K562 (cell line): ENCODE data around the gene ACO2. TPM values are rescaled to one million over a fixed set of nuclear protein-coding genes. Genes with fewer than 3 reads are reported as not detected.

Experiments used
- ATAC-seq: fragments of 200-7000 bp; cut with Tn5 transposase; 3 replicates; pipeline ENCODE4 v1.9.1; 2020; ENCODE audit warnings: moderate library complexity
- BruUV-seq: library from RNA; stranded (reverse); fragments of 400-500 nt; replicated peaks from 2 replicates; lab custom pipeline; 2021; lab: Mats Ljungman, UMichigan
- CTCF ChIA-PET: fragments of 300-600 bp; formaldehyde crosslinking; extraction: SDS; loops from one replicate; lab custom pipeline; 2021; ENCODE audit warnings: low intra/inter-chr PET ratio; lab: Yijun Ruan, JAX
- POLR2A ChIA-PET: fragments of 300-600, 350-650 bp; sonication (Branson Sonifier 250); formaldehyde crosslinking; extraction: SDS; loops from one replicate; lab custom pipeline; 2021; ENCODE audit warnings: antibody characterized with exemption, inconsistent platforms; lab: Yijun Ruan, JAX
- DNase-seq, 4 experiments: peaks; one replicate each; pipeline versions ENCODE4 v3.0.0 to v3.0.0-alpha.2; 2011 to 2018; ENCODE audit warnings: low spot score in 3 of 4, mixed read lengths in 3 of 4; ENCODE audit errors: extremely low read depth in 1 of 4
- FAIRE-seq: peaks from 2 replicates; lab custom pipeline; 2011; peaks lifted over from hg19 to GRCh38; lab: Jason Lieb, UNC
- H2AFZ ChIP-seq: 2 replicates; pipeline ENCODE4 v1.6.0; 2011; ENCODE audit warnings: low read depth, low read length, control low read depth, inconsistent platforms
- H3K27ac ChIP-seq: fragments of 200-600 bp; 3 replicates; pipeline ENCODE4 v1.8.0; 2011; ENCODE audit warnings: low read depth, mild to moderate bottlenecking, control low read depth, inconsistent platforms, low read length, moderate library complexity, mixed read lengths; ENCODE audit errors: extremely low read depth
- H3K27me3 ChIP-seq, 2 experiments: fragments of 300-600 bp in 1 of 2; 2 replicates in 1 of 2; 3 replicates in 1 of 2; pipeline versions ENCODE4 v1.6.0 to v1.8.0; 2011; ENCODE audit warnings: inconsistent platforms in 2 of 2, low read length in 2 of 2, mild to moderate bottlenecking in 1 of 2, mixed read lengths in 1 of 2, moderate library complexity in 1 of 2; ENCODE audit not compliant: control insufficient read depth in 2 of 2, insufficient read depth in 2 of 2
- H3K36me3 ChIP-seq: fragments of 300-600 bp; 3 replicates; pipeline ENCODE4 v1.8.0; 2011; ENCODE audit warnings: mild to moderate bottlenecking, low read length, inconsistent platforms; ENCODE audit not compliant: control insufficient read depth, insufficient read depth
- H3K4me1 ChIP-seq, 2 experiments: fragments of 200-600 bp in 1 of 2; replicated peaks in 1 of 2; 2 replicates in 1 of 2; 3 replicates in 1 of 2; pipeline versions ENCODE4 v1.5.1 to v1.8.0; 2011; ENCODE audit warnings: inconsistent platforms in 2 of 2, low read length in 2 of 2, mild to moderate bottlenecking in 1 of 2, mixed read lengths in 1 of 2, moderate library complexity in 1 of 2; ENCODE audit not compliant: control insufficient read depth in 2 of 2, insufficient read depth in 2 of 2
- H3K4me2 ChIP-seq: 2 replicates; pipeline ENCODE4 v1.6.1; 2011; ENCODE audit warnings: low read length, control low read depth, inconsistent platforms, mixed read lengths; ENCODE audit not compliant: insufficient read depth
- H3K4me3 ChIP-seq: fragments of 200-600 bp; sonication (generic), shearing (Covaris generic); 2 replicates; pipeline ENCODE4 v1.5.1; 2016; ENCODE audit warnings: control low read depth, inconsistent platforms
- H3K79me2 ChIP-seq: fragments of 200-600 bp; 3 replicates; pipeline ENCODE4 v1.8.0; 2011; ENCODE audit warnings: low read length, inconsistent platforms; ENCODE audit not compliant: control insufficient read depth, insufficient read depth
- H3K9ac ChIP-seq, 2 experiments: 2 replicates each; pipeline versions ENCODE4 v1.6.0 to v1.6.1; 2011; ENCODE audit warnings: low read depth in 2 of 2, low read length in 2 of 2, control low read depth in 1 of 2, inconsistent platforms in 1 of 2, mild to moderate bottlenecking in 1 of 2, mixed read lengths in 1 of 2; ENCODE audit not compliant: insufficient read depth in 1 of 2
- H3K9me1 ChIP-seq: one replicate; pipeline ENCODE4 v1.6.0; 2011; ENCODE audit warnings: inconsistent platforms, mild to moderate bottlenecking, low read length, moderate library complexity; ENCODE audit not compliant: control insufficient read depth, insufficient read depth
- H3K9me3 ChIP-seq: replicated peaks from 2 replicates; pipeline ENCODE4 v1.5.1; 2011; ENCODE audit warnings: low read depth, low read length, inconsistent platforms; ENCODE audit not compliant: control insufficient read depth, insufficient read depth
- H4K20me1 ChIP-seq: replicated peaks from 2 replicates; pipeline ENCODE4 v1.6.1; 2011; ENCODE audit warnings: low read length, inconsistent platforms, mixed read lengths; ENCODE audit not compliant: control insufficient read depth, insufficient read depth
- ARID2 ChIP-seq: fragments of 450-650 bp; IDR thresholded peaks from 2 replicates; pipeline ENCODE4 v1.6.1; 2017; ENCODE audit warnings: antibody characterized with exemption, mild to moderate bottlenecking
- BDP1 ChIP-seq: IDR thresholded peaks from 3 replicates; pipeline ENCODE4 v1.6.1; 2011; ENCODE audit not compliant: insufficient read length, insufficient read depth
- BRCA1 ChIP-seq, 2 experiments: fragments of 450-650 bp in 1 of 2; sonication (generic) in 1 of 2; formaldehyde crosslinking in 1 of 2; IDR thresholded peaks; 2 replicates each; pipeline versions ENCODE4 v1.5.0 to v1.6.1; 2017 to 2020; ENCODE audit warnings: mild to moderate bottlenecking in 1 of 2, missing genetic modification reagents in 1 of 2
- LCOR ChIP-seq: sonication (generic); formaldehyde crosslinking; IDR thresholded peaks from 2 replicates; pipeline ENCODE4 v1.8.0; 2022; ENCODE audit warnings: mild to moderate bottlenecking, missing genetic modification reagents
- NCOA4 ChIP-seq: fragments of 450-650 bp; IDR thresholded peaks from 2 replicates; pipeline ENCODE4 v1.6.1; 2018; ENCODE audit warnings: mild to moderate bottlenecking; ENCODE audit not compliant: partially characterized antibody
- POLR2G ChIP-seq: fragments of 200-400 bp; formaldehyde crosslinking; IDR thresholded peaks from 2 replicates; pipeline ENCODE4 v1.6.1; 2017; ENCODE audit warnings: low read depth, mild to moderate bottlenecking, antibody characterized with exemption, low read length, moderate library complexity
- RBFOX2 ChIP-seq: fragments of 200-400 bp; formaldehyde crosslinking; IDR thresholded peaks from 2 replicates; pipeline ENCODE4 v1.6.1; 2017; ENCODE audit warnings: low read depth, mild to moderate bottlenecking, low read length, moderate library complexity
- SPI1 ChIP-seq: IDR thresholded peaks from 2 replicates; pipeline ENCODE4 v1.6.1; 2011; ENCODE audit warnings: low read depth, low read length, control low read depth, borderline replicate concordance
- ZNF232 ChIP-seq: sonication (generic); formaldehyde crosslinking; IDR thresholded peaks from 2 replicates; pipeline ENCODE4 v1.8.0; 2022; ENCODE audit warnings: mild to moderate bottlenecking, missing genetic modification reagents
- WGBS: fragments of 100-300 bp; shearing (Covaris generic); methylation state at CpG from one replicate; pipeline ENCODE4 v1.1.6; 2016; ENCODE audit warnings: low coverage, mixed read lengths; ENCODE audit not compliant: insufficient coverage; ENCODE audit errors: missing lambda C conversion rate; 5-methylcytosine and 5-hydroxymethylcytosine counted together
- in situ Hi-C: fragments of 300-500 bp; cut with MboI; formaldehyde crosslinking; loops from 4 replicates; pipeline ENCODE4 v1.15.0; 2018; ENCODE audit warnings: inconsistent platforms, mixed read lengths
- intact Hi-C: fragments of 100-400 bp; cut with micrococcal nuclease; formaldehyde crosslinking; loops from 2 replicates; pipeline ENCODE4 v1.14.2; 2022
- polyA plus RNA-seq, 8 experiments: library from polyadenylated mRNA; depleted of rRNA in 4 of 8; stranded (reverse) in 5 of 8; unstranded in 3 of 8; fragments of >200 nt; fragmentation: Nextera tagmentation in 2 of 8; fragmentation: Illumina TruSeq in 1 of 8; extraction: Ambion mirVana in 2 of 8; extraction: Trizol in 1 of 8; gene quantifications; 2 replicates each; pipeline versions ENCODE4 v1.2.1 to v1.2.3, GENCODE V29; 2011 to 2014; ENCODE audit warnings: inconsistent platforms in 1 of 8, missing spikeins in 1 of 8
- total RNA-seq, 7 experiments: library from RNA; depleted of rRNA in 6 of 7; stranded (reverse); fragments of >200 nt in 6 of 7; fragmentation: Illumina TruSeq in 2 of 7; extraction: Trizol in 2 of 7; gene quantifications; 2 replicates each; pipeline versions ENCODE4 v1.2.1 to v1.2.3, GENCODE V29; 2011 to 2021; ENCODE audit warnings: low replicate concordance in 1 of 7
- TF ChIP-seq, protein P1 (sequence below): fragments of 450-650 bp; formaldehyde crosslinking; IDR thresholded peaks from 2 replicates; pipeline ENCODE4 v1.4.0; 2020; ENCODE audit warnings: mild to moderate bottlenecking, moderate library complexity
- TF ChIP-seq, protein P2 (sequence below): sonication (generic); formaldehyde crosslinking; IDR thresholded peaks from 2 replicates; pipeline ENCODE4 v1.8.0; 2023; ENCODE audit warnings: mild to moderate bottlenecking, missing genetic modification reagents
- TF ChIP-seq, protein P3 (sequence below): fragments of 250-450 bp; sonication (Bioruptor Pico); IDR thresholded peaks from 2 replicates; pipeline ENCODE4 v1.9.0; 2021; ENCODE audit warnings: mild to moderate bottlenecking

The ACO2 gene
- total and polyA plus RNA-seq, 9 of the 15 experiments (the other 6 are each of a cell fraction or from before 2014, with no cell fraction given), result 16.2 to 119 (median 43.2) TPM

DNA sequence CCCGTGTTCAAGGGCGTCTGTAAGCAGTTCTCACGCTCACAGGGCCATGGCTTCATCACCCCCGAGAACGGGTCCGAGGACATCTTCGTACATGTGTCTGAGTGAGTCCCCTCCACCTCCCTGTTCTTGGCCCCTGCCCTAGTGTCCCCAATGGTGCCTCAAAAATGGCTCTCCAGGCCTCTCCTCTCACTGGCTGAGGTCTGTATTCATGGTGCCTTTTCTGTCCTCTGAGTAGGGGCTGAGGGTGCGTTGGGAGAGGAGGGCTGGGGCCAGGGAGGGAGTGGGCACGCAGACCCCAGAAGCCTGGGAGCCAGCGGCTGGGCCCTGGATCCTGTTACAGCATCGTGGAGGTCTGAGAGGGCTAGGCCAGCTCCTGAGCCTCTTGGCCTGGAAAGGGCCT, 104.8 kb downstream of the ACO2 start:
- in situ Hi-C loops, result no loop called here
- H3K4me1 ChIP-seq, result peaks cover 6 to 40% of the 10 kb centered on the region in 2 experiments; a peak in 4 of 5 replicates
- H2AFZ ChIP-seq, result peak overlapping the region; percentile 9; the same call in 1 of the 2 replicates
- H3K36me3 ChIP-seq, result peaks cover 8% of the 10 kb centered on the region; the same call in 1 of the 3 replicates
- H3K79me2 ChIP-seq, result no peaks in the 10 kb centered on the region
- H3K27ac ChIP-seq, result peak overlapping the region; percentile 7; the same call in 1 of the 3 replicates
- no peak for FAIRE-seq
- H3K27me3 ChIP-seq, result no peaks in the 10 kb centered on the region
- TF ChIP-seq ARID2 (no peak), POLR2G (peak; percentile 23; the same call in 1 of the 2 replicates)
- TF ChIP-seq, all 486 proteins: peak for 1
- WGBS, result 74% methylated on average over 7 of the region's 11 CpGs
- Histone ChIP-seq H3K9me3 (no peaks in the 10 kb centered on the region), H4K20me1 (no peaks in the 10 kb centered on the region), H3K9me1 (no peaks in the 10 kb centered on the region), H3K4me3 (no peak overlapping the region), H3K4me2 (0 out of 2 replicates have a peak overlapping the region, but pooled peaks have one; percentile 11), H3K9ac (peak overlapping the region in 1 of 2 experiments; percentile 42; a peak in 1 of 4 replicates)
- no peak for DNase-seq
- BruUV-seq, result no TSS peak
- ChIA-PET CTCF (no interaction called here), POLR2A (interaction anchor here (0.6 to 1.3 kb wide), 4 partner anchors 11 to 127 kb away, joined by 3 to 4 read pairs (median 4); partner anchors contain the start of gene TOB2)
- no peak for ATAC-seq
- intact Hi-C loops, result no loop called here

DNA sequence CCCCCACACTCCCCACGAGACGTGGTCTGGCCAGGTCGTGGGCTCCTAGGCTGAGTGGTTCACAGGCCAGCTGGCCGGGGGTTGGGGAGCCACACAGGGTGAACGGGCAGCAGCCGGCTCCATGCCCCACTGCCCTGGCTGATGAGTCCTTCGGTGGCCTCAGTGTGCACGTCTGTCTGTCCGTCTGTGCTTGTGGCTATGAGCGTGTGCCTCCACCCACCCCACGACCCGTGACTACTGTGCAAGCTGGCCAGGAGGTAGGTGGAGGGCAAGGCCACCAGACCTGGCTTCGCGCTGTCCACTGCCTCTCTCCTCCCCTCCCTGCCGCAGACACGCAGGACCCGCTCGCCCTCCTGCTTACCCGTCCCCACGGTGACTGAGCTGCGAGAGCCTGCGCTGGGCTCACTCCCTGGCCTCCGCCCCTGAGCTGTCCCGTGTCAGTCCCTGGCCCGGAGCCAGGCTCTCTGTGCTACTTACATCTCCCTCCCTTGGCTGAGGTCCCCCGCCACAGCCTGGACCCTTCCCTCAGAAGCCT, 106.0 kb downstream of the ACO2 start:
- in situ Hi-C loops (no loop called here), intact Hi-C loops (no loop called here)
- H3K27me3 ChIP-seq, result no peaks in the 10 kb centered on the region
- ChIA-PET POLR2A (interaction anchor here (0.5 to 1.3 kb wide), 4 partner anchors 15 to 652 kb away, joined by 3 to 5 read pairs (median 4); partner anchors contain the start of gene PMM1), CTCF (no interaction called here)
- H3K9ac ChIP-seq, result peak overlapping the region in 1 of 2 experiments; percentile 80; a peak in 2 of 4 replicates
- H3K4me2 ChIP-seq, result no peak overlapping the region
- WGBS, result 83% methylated on average over 12 of the region's 26 CpGs
- no peak overlapping the region for H3K27ac ChIP-seq
- H3K4me3 ChIP-seq, result no peak overlapping the region
- no peaks in the 10 kb centered on the region for H4K20me1 ChIP-seq
- no peak overlapping the region for H2AFZ ChIP-seq
- no peak for FAIRE-seq
- no TSS peak for BruUV-seq
- H3K9me1 ChIP-seq, result no peaks in the 10 kb centered on the region
- H3K79me2 ChIP-seq, result no peaks in the 10 kb centered on the region
- DNase-seq, result peak in 1 of 4 experiments; percentile 34
- H3K4me1 ChIP-seq, result peaks cover 6 to 44% of the 10 kb centered on the region in 2 experiments; a peak in 4 of 5 replicates
- peak; percentile 44 for ATAC-seq
- H3K36me3 ChIP-seq, result peaks cover 13% of the 10 kb centered on the region; the same call in 1 of the 3 replicates
- H3K9me3 ChIP-seq, result no peaks in the 10 kb centered on the region
- no peak for TF ChIP-seq BDP1
- TF ChIP-seq LCOR (CRISPR knock-in tag), result no peak
- peak; percentile 37 for TF ChIP-seq RBFOX2
- TF ChIP-seq, protein P1, sequence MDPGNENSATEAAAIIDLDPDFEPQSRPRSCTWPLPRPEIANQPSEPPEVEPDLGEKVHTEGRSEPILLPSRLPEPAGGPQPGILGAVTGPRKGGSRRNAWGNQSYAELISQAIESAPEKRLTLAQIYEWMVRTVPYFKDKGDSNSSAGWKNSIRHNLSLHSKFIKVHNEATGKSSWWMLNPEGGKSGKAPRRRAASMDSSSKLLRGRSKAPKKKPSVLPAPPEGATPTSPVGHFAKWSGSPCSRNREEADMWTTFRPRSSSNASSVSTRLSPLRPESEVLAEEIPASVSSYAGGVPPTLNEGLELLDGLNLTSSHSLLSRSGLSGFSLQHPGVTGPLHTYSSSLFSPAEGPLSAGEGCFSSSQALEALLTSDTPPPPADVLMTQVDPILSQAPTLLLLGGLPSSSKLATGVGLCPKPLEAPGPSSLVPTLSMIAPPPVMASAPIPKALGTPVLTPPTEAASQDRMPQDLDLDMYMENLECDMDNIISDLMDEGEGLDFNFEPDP (CRISPR knock-in tag), result no peak
- no peak for TF ChIP-seq BRCA1 (IDR thresholded peaks at IDR 0.05)
- no peak for TF ChIP-seq BRCA1 (CRISPR knock-in tag; IDR thresholded peaks at IDR 0.05)
- no peak for TF ChIP-seq SPI1
- no peak for TF ChIP-seq ZNF232
- no peak for TF ChIP-seq NCOA4
- TF ChIP-seq, protein P2, sequence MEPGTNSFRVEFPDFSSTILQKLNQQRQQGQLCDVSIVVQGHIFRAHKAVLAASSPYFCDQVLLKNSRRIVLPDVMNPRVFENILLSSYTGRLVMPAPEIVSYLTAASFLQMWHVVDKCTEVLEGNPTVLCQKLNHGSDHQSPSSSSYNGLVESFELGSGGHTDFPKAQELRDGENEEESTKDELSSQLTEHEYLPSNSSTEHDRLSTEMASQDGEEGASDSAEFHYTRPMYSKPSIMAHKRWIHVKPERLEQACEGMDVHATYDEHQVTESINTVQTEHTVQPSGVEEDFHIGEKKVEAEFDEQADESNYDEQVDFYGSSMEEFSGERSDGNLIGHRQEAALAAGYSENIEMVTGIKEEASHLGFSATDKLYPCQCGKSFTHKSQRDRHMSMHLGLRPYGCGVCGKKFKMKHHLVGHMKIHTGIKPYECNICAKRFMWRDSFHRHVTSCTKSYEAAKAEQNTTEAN (CRISPR knock-in tag), result no peak
- TF ChIP-seq, protein P3, sequence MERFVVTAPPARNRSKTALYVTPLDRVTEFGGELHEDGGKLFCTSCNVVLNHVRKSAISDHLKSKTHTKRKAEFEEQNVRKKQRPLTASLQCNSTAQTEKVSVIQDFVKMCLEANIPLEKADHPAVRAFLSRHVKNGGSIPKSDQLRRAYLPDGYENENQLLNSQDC (CRISPR knock-in tag), result no peak
